ENCODE data around the gene PEPD. TPM values are rescaled to one million over a fixed set of nuclear protein-coding genes. Genes with fewer than 3 reads are reported as not detected.

PEPD gene
- total and polyA plus RNA-seq, 10 of the 15 experiments (the other 5 are each of a cell fraction or from before 2014, with no cell fraction given) = 1.4 to 52.0 (median 20.2) TPM

- ATAC-seq (no peak), DNase-seq (ENCODE audit: low read depth, low spot score) (no peak), FAIRE-seq (no peak)
- Histone ChIP-seq H4K20me1 (ENCODE audit: control insufficient read depth, insufficient read depth) (no peaks in the 10 kb centered on the region), H3K4me3 (no peak overlapping the region), H3K79me2 (ENCODE audit: control insufficient read depth, insufficient read depth, low read length) (no peaks in the 10 kb centered on the region), H2AFZ (ENCODE audit: control insufficient read depth, low read depth, low read length) (no peak overlapping the region), H3K27ac (ENCODE audit: control insufficient read depth, insufficient read depth) (no peak overlapping the region), H3K9me3 (replicated peaks; ENCODE audit: control insufficient read depth, insufficient read depth, low read length) (no peaks in the 10 kb centered on the region), H3K4me2 (ENCODE audit: control insufficient read depth, insufficient read depth) (no peak overlapping the region), H3K36me3 (ENCODE audit: control insufficient read depth in 2 of 2, insufficient read depth in 2 of 2, low read length in 1 of 2) (no peaks in the 10 kb centered on the region), H3K27me3 (replicated peaks in 1 of 2; ENCODE audit: control insufficient read depth in 2 of 2, insufficient read depth in 2 of 2, low read length in 1 of 2) (no peaks in the 10 kb centered on the region), H3K9ac (ENCODE audit: control insufficient read depth, insufficient read depth, low read length) (no peak overlapping the region), H3K4me1 (ENCODE audit: control insufficient read depth, insufficient read depth, low read length) (0 out of 2 replicates have a peak, but pooled peaks cover 4% of the 10 kb centered on the region)
- CTCF ChIA-PET = no interaction called here
- 70% methylated on average over 30 of the region's 30 CpGs for WGBS (ENCODE audit: insufficient coverage, insufficient replicate concordance, low lambda C conversion rate, missing lambda C conversion rate)
- SMC1A ChIA-PET (ENCODE audit: uncharacterized antibody, unreplicated experiment) = interaction anchor here (0.7 kb wide), 1 partner anchor 148 kb away, joined by 3 read pairs; no protein-coding TSS in a partner anchor
- in situ Hi-C loops (cut with MboI) (no loop called here), intact Hi-C loops (cut with micrococcal nuclease; ENCODE audit: unreplicated experiment) (no loop called here)
- BruUV-seq (replicated peaks) = no TSS peak
- RAD21 ChIA-PET (ENCODE audit: unreplicated experiment) = no interaction called here
- POLR2A ChIA-PET = no interaction called here
- TF ChIP-seq ZNF592 (IDR thresholded peaks at IDR 0.05) = no peak
- TF ChIP-seq SMC3 (IDR thresholded peaks at IDR 0.05; ENCODE audit: borderline replicate concordance, low read length) = no peak
- no peak for TF ChIP-seq TCF7 (IDR thresholded peaks at IDR 0.05; ENCODE audit: borderline replicate concordance)
- no peak for TF ChIP-seq SREBF2 (IDR thresholded peaks at IDR 0.05; ENCODE audit: low read length)
- TF ChIP-seq JUNB (IDR thresholded peaks at IDR 0.05) = no peak
- TF ChIP-seq ZBTB33 (IDR thresholded peaks at IDR 0.05) = no peak
- no peak for TF ChIP-seq USF2 (IDR thresholded peaks at IDR 0.05; ENCODE audit: borderline replicate concordance, low read depth, low read length)
- TF ChIP-seq SRF (IDR thresholded peaks at IDR 0.05; ENCODE audit: low read depth in 2 of 2, low read length in 2 of 2) = no peak
- TF ChIP-seq EED (IDR thresholded peaks at IDR 0.05; ENCODE audit: low read depth) = no peak
- no peak for TF ChIP-seq SKIL (IDR thresholded peaks at IDR 0.05; ENCODE audit: low read depth, poor library complexity, severe bottlenecking)
- TF ChIP-seq HDGF (IDR thresholded peaks at IDR 0.05) = no peak
- no peak for TF ChIP-seq CHD2 (IDR thresholded peaks at IDR 0.05; ENCODE audit: borderline replicate concordance, low read depth, low read length)
- TF ChIP-seq MAX (IDR thresholded peaks at IDR 0.05; ENCODE audit: low read depth, low read length) = no peak
- no peak for TF ChIP-seq HCFC1 (IDR thresholded peaks at IDR 0.05; ENCODE audit: low read length)
Measured at GRCh38 chr19:33401683-33402420, 119.7 kb downstream of the PEPD start.
